ENCODE measurements around the gene AGPAT4.

GRCh38 chr6:161254126-161254463 is 19.8 kb downstream of the AGPAT4 start:
- TF ChIP-seq DPF2 (CRISPR knock-in tag; IDR thresholded peaks at IDR 0.05; ENCODE audit: borderline replicate concordance, low read depth), result no peak
- no peak for TF ChIP-seq ISL2 (CRISPR knock-in tag; IDR thresholded peaks at IDR 0.05)
- no peak for TF ChIP-seq PRPF4 (IDR thresholded peaks at IDR 0.05; ENCODE audit: low read depth, low read length, poor library complexity, severe bottlenecking)
- no peak for TF ChIP-seq ZHX1 (CRISPR knock-in tag; IDR thresholded peaks at IDR 0.05; ENCODE audit: low read depth)
- no peak for TF ChIP-seq GABPB1 (CRISPR knock-in tag; IDR thresholded peaks at IDR 0.05)
- TF ChIP-seq POLR2A (IDR thresholded peaks at IDR 0.05; ENCODE audit: insufficient read depth in 1 of 2, low read depth in 2 of 2, low read length in 2 of 2), result no peak
- TF ChIP-seq CTCF (CRISPR knock-in tag; IDR thresholded peaks at IDR 0.05), result no peak
- no peak for TF ChIP-seq HMGA1 (CRISPR knock-in tag; conservative IDR thresholded peaks at IDR 0.05)

Data from HepG2 (cell line).